Tibial nerve (tissue), 4 donors: ENCODE results near the gene PLAAT3.
"Not testable (repeated sequence)": the region's sequence is repeated elsewhere in the genome, so short reads cannot be mapped to it uniquely, and the experiment has no call there.

ENCODE experiments used
- EP300 ChIP-seq, 2 donors: sonication (generic); formaldehyde crosslinking; IDR thresholded peaks; one replicate each; pipeline ENCODE4 v1.6.1; 2017; ENCODE audit warnings: antibody characterized with exemption in 2 of 2, mild to moderate bottlenecking in 1 of 2
- POLR2A ChIP-seq, 2 donors: fragments of 450-650 bp; IDR thresholded peaks; one replicate each; pipeline ENCODE4 v1.6.1; 2017; ENCODE audit warnings: antibody characterized with exemption in 2 of 2, mild to moderate bottlenecking in 2 of 2, moderate library complexity in 2 of 2
- TF ChIP-seq, protein P1 (sequence below), 5 experiments: fragments of 200-600 bp in 3 of 5; fragments of 450-650 bp in 2 of 5; sonication (generic) in 3 of 5; IDR thresholded peaks; one replicate each; pipeline ENCODE4 v1.5.1; 2016 to 2019; ENCODE audit warnings: antibody characterized with exemption in 5 of 5, mild to moderate bottlenecking in 3 of 5, moderate library complexity in 2 of 5

DNA sequence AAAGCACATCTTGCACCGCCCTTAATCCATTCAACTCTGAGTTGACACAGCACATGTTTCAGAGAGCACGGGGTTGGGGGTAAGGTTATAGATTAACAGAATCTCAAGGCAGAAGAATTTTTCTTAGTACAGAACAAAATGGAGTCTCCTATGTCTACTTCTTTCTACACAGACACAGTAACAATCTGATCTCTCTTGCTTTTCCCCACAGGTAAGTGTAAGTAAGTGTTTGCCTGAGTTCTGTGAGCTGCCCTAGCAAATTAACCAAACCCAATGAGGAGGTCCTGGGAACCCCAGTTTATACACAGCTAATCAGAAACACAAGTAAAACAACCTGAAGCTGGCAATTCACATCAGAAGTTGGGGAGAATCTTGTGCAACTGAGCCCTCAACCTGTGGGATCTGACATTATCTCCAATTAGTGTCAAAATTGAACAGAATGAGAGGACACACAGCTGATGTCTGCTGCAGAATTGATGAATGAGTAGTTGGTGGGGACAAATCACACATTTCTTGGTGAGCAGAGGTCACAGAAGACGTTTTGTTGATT is 85.4 kb downstream of the PLAAT3 start:
- TF ChIP-seq, protein P1, sequence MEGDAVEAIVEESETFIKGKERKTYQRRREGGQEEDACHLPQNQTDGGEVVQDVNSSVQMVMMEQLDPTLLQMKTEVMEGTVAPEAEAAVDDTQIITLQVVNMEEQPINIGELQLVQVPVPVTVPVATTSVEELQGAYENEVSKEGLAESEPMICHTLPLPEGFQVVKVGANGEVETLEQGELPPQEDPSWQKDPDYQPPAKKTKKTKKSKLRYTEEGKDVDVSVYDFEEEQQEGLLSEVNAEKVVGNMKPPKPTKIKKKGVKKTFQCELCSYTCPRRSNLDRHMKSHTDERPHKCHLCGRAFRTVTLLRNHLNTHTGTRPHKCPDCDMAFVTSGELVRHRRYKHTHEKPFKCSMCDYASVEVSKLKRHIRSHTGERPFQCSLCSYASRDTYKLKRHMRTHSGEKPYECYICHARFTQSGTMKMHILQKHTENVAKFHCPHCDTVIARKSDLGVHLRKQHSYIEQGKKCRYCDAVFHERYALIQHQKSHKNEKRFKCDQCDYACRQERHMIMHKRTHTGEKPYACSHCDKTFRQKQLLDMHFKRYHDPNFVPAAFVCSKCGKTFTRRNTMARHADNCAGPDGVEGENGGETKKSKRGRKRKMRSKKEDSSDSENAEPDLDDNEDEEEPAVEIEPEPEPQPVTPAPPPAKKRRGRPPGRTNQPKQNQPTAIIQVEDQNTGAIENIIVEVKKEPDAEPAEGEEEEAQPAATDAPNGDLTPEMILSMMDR (IDR thresholded peaks at IDR 0.05): not testable (repeated sequence)
- not testable (repeated sequence) for TF ChIP-seq POLR2A, EP300 (IDR thresholded peaks at IDR 0.05)
